OCI-LY1 (cell line): ENCODE data around the gene CACNA2D3.

Experiments
- H2AFZ ChIP-seq: fragments of 200-600 bp; sonication (generic), shearing (Covaris generic); 2 replicates; pipeline ENCODE4 v1.6.0; 2014; ENCODE audit warnings: antibody characterized with exemption, mild to moderate bottlenecking, low read length
- H3F3A ChIP-seq: fragments of 200-600 bp; sonication (generic), shearing (Covaris generic); 2 replicates; pipeline ENCODE4 v1.6.0; 2014; ENCODE audit warnings: mild to moderate bottlenecking, antibody characterized with exemption, low read length, moderate library complexity; ENCODE audit not compliant: insufficient read depth
- H3K27ac ChIP-seq: fragments of 200-600 bp; sonication (generic); 2 replicates; pipeline ENCODE4 v1.5.1; 2014; ENCODE audit warnings: low read length, mixed run types, mild to moderate bottlenecking, low read depth; ENCODE audit not compliant: poor library complexity, severe bottlenecking
- H3K27me3 ChIP-seq: fragments of 200-600 bp; sonication (generic); 2 replicates; pipeline ENCODE4 v1.6.0; 2014; ENCODE audit warnings: antibody characterized with exemption, mild to moderate bottlenecking, low read length, moderate library complexity; ENCODE audit not compliant: insufficient read depth
- H3K36me3 ChIP-seq: fragments of 200-600 bp; sonication (generic); 2 replicates; pipeline ENCODE4 v1.6.1; 2014; ENCODE audit warnings: mild to moderate bottlenecking, antibody characterized with exemption, low read length, moderate library complexity, mixed read lengths; ENCODE audit not compliant: insufficient read depth
- H3K4me1 ChIP-seq: fragments of 200-600 bp; sonication (generic); 2 replicates; pipeline ENCODE4 v1.5.1; 2014; ENCODE audit warnings: mild to moderate bottlenecking, low read length, moderate library complexity; ENCODE audit not compliant: insufficient read depth, severe bottlenecking
- H3K4me2 ChIP-seq: fragments of 200-600 bp; sonication (generic), shearing (Covaris generic); 2 replicates; pipeline ENCODE4 v1.6.1; 2014; ENCODE audit warnings: low read length
- H3K4me3 ChIP-seq: fragments of 200-600 bp; sonication (generic); 2 replicates; pipeline ENCODE4 v1.5.1; 2014; ENCODE audit warnings: low read length, low read depth, mild to moderate bottlenecking, mixed read lengths; ENCODE audit not compliant: poor library complexity, severe bottlenecking
- H3K79me2 ChIP-seq: fragments of 200-600 bp; shearing (Covaris generic); 2 replicates; pipeline ENCODE4 v1.6.1; 2016; ENCODE audit warnings: mixed run types, low read length, mixed read lengths; ENCODE audit not compliant: insufficient read depth
- H3K9ac ChIP-seq: fragments of 200-600 bp; sonication (generic), shearing (Covaris generic); 2 replicates; pipeline ENCODE4 v1.6.1; 2014; ENCODE audit warnings: mild to moderate bottlenecking, low read length, mixed read lengths
- H3K9me2 ChIP-seq: fragments of 200-600 bp; sonication (generic), shearing (Covaris generic); 2 replicates; pipeline ENCODE4 v1.6.1; 2014; ENCODE audit warnings: low read depth, mild to moderate bottlenecking, low read length, mixed read lengths
- H3K9me3 ChIP-seq: fragments of 200-600 bp; shearing (Covaris generic); 2 replicates; pipeline ENCODE4 v1.6.1; 2014; ENCODE audit warnings: low read length, mixed read lengths
- H4K20me1 ChIP-seq: fragments of 200-600 bp; sonication (generic), shearing (Covaris generic); 2 replicates; pipeline ENCODE4 v1.6.0; 2016; ENCODE audit warnings: mild to moderate bottlenecking, low read length; ENCODE audit not compliant: insufficient read depth
- EZH2 ChIP-seq: fragments of 200-600 bp; sonication (generic), shearing (Covaris generic); IDR thresholded peaks from 2 replicates; pipeline ENCODE4 v1.8.0; 2017; ENCODE audit warnings: borderline replicate concordance, mixed run types, mild to moderate bottlenecking, antibody characterized with exemption, low read length, moderate library complexity, mixed read lengths
- TF ChIP-seq, protein P1 (sequence below): fragments of 200-600 bp; sonication (generic), shearing (Covaris generic); IDR thresholded peaks from 2 replicates; pipeline ENCODE4 v1.5.1; 2017; ENCODE audit warnings: mild to moderate bottlenecking, antibody characterized with exemption, low read length, moderate library complexity, mixed read lengths

Gene CACNA2D3

DNA sequence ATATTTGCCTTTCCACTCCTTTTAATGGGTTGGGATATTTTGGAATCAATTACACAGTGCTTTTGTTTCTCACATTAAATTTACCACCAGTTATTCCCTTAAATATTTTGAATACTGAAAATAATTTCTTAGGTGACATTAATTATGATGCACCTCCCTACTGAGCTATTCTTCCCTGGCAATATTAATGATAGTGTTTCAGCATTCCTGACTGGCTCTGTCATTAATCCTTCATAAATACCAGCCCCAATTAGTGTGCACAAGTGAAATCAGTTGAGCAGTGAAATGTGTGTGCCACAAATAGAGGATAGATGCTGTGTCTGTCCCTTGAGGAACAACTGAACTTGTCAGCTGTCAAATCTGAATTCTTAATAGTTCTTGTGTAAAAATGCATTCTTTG, 304.0 kb downstream of the CACNA2D3 start:
- Histone ChIP-seq H3K9me3 (no peaks in the 10 kb centered on the region), H3K27me3 (no peaks in the 10 kb centered on the region), H3K4me3 (no peak overlapping the region), H3K27ac (no peak overlapping the region), H3K9me2 (no peaks in the 10 kb centered on the region), H3F3A (no peaks in the 10 kb centered on the region), H3K4me2 (no peak overlapping the region), H3K4me1 (no peaks in the 10 kb centered on the region), H3K79me2 (no peaks in the 10 kb centered on the region), H4K20me1 (no peaks in the 10 kb centered on the region), H2AFZ (no peak overlapping the region), H3K9ac (no peak overlapping the region), H3K36me3 (no peaks in the 10 kb centered on the region)
- TF ChIP-seq EZH2: no peak
- TF ChIP-seq, protein P1, sequence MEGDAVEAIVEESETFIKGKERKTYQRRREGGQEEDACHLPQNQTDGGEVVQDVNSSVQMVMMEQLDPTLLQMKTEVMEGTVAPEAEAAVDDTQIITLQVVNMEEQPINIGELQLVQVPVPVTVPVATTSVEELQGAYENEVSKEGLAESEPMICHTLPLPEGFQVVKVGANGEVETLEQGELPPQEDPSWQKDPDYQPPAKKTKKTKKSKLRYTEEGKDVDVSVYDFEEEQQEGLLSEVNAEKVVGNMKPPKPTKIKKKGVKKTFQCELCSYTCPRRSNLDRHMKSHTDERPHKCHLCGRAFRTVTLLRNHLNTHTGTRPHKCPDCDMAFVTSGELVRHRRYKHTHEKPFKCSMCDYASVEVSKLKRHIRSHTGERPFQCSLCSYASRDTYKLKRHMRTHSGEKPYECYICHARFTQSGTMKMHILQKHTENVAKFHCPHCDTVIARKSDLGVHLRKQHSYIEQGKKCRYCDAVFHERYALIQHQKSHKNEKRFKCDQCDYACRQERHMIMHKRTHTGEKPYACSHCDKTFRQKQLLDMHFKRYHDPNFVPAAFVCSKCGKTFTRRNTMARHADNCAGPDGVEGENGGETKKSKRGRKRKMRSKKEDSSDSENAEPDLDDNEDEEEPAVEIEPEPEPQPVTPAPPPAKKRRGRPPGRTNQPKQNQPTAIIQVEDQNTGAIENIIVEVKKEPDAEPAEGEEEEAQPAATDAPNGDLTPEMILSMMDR: no peak

DNA sequence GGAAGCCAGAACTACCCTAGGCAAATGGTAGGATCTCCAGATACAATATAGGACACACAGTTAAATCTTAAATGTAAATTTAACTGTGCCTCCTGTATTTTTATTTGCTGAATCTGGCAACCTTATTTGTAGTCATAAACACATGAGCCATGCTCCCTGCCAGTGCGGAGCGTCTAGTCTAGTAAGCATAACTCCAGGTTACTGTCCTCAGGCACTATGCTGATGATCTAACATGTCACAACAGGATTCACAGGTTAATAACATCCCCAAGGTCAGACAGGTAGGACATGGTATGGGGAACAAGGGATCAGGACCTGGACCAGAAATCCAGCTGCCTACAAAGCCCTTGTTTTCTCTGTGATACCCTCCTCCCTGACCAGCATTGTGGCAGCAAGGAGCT, 305.1 kb downstream of the CACNA2D3 start:
- no peak overlapping the region for H3K27ac ChIP-seq
- TF ChIP-seq, protein P1: no peak
- no peak for TF ChIP-seq EZH2
- no peaks in the 10 kb centered on the region for H3K36me3 ChIP-seq

DNA sequence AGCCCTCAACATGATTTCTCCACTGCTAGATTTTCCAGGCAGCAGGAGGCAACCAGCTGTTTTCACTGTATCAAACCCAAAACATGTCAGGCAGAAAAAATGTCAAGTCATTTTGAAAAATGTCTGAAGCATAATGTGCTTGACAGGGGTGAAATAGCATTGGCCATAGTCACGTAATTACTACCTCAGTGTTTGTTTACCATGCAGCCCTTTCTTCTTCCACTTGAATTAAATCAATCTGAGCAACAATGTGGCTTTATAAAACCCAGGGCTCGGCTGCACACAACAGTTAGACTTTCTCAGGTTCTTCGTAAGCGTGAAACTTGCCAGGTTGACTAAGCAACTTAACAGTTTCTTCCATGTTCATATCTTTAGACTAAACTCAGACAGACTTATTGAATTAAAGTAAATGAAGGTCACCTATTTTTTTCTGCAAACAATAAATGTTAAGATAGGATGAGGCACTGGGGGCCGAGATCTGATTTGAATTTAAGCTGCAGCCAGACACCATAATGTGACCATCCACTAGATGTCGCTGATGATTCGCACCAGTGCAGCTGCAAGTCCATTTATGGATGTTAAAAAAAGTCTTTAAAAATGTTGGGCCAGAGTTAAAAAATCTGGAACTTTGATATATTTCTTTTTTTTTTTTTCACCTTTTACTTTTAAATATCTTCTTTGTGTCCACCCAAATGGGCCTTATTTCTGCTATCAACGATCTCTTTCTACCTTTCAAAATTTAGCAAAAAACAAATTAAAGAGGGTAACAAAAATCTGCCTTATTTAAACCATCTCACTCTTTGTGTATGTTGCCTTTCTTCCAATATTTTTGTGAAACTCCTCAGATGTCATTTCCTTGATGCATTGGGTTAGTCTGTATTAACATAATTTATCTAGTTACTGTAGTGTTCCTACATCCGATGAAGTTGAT, 305.9 kb downstream of the CACNA2D3 start:
- no peaks in the 10 kb centered on the region for H3F3A ChIP-seq
- TF ChIP-seq EZH2: no peak
- TF ChIP-seq, protein P1: peak; percentile 87
- H3K9ac ChIP-seq: no peak overlapping the region
- no peak overlapping the region for H3K4me2 ChIP-seq
- H3K9me3 ChIP-seq: no peaks in the 10 kb centered on the region
- H3K27ac ChIP-seq: no peak overlapping the region
- H4K20me1 ChIP-seq: no peaks in the 10 kb centered on the region
- no peak overlapping the region for H3K4me3 ChIP-seq
- H3K79me2 ChIP-seq: no peaks in the 10 kb centered on the region
- no peak overlapping the region for H2AFZ ChIP-seq
- no peaks in the 10 kb centered on the region for H3K9me2 ChIP-seq
- H3K4me1 ChIP-seq: no peaks in the 10 kb centered on the region
- no peaks in the 10 kb centered on the region for H3K27me3 ChIP-seq
- no peaks in the 10 kb centered on the region for H3K36me3 ChIP-seq

More for the DNA sequence above, 305.1 kb downstream of the CACNA2D3 start:
- no peaks in the 10 kb centered on the region for H4K20me1 ChIP-seq
- H3K4me3 ChIP-seq: no peak overlapping the region
- H3K9me2 ChIP-seq: no peaks in the 10 kb centered on the region
- H3K27me3 ChIP-seq: no peaks in the 10 kb centered on the region
- H3K9me3 ChIP-seq: no peaks in the 10 kb centered on the region
- no peak overlapping the region for H2AFZ ChIP-seq
- H3K79me2 ChIP-seq: no peaks in the 10 kb centered on the region
- H3K4me1 ChIP-seq: no peaks in the 10 kb centered on the region
- H3K4me2 ChIP-seq: no peak overlapping the region
- H3K9ac ChIP-seq: no peak overlapping the region
- H3F3A ChIP-seq: no peaks in the 10 kb centered on the region
